NCI-H526 treated with DMSO at 0.1 percent for 48 hours (cell line): ENCODE data around the gene CACNA1C.
"Not testable (repeated sequence)": the region's sequence is repeated elsewhere in the genome, so short reads cannot be mapped to it uniquely, and the experiment has no call there.

Experiments used
- DNase-seq: peaks from one replicate; lab custom pipeline; 2025; lab: John Stamatoyannopoulos, UW

The CACNA1C gene

GRCh38 chr12:2690348-2691005, 637.7 kb downstream of the CACNA1C start:
- DNase-seq, result no peak

GRCh38 chr12:2691006-2691344, 638.2 kb downstream of the CACNA1C start:
- peak; percentile 63 for DNase-seq

- DNase-seq, result peak; percentile 63
These were observed 638.7 kb downstream of the CACNA1C start for GRCh38 chr12:2691345-2692071.

- DNase-seq, result peak; percentile 50
These were observed 639.3 kb downstream of the CACNA1C start for GRCh38 chr12:2692080-2692479.

GRCh38 chr12:2693244-2693860, 640.6 kb downstream of the CACNA1C start:
- no peak for DNase-seq

GRCh38 chr12:2693980-2694610, 641.3 kb downstream of the CACNA1C start:
- no peak for DNase-seq

GRCh38 chr12:2696136-2696535, 643.3 kb downstream of the CACNA1C start:
- DNase-seq, result no peak

GRCh38 chr12:2697057-2697800, 644.4 kb downstream of the CACNA1C start:
- DNase-seq, result no peak

- DNase-seq, result no peak
These were observed 645.8 kb downstream of the CACNA1C start for GRCh38 chr12:2698566-2698965.

- no peak for DNase-seq
These were observed 657.9 kb downstream of the CACNA1C start for GRCh38 chr12:2710701-2711100.

GRCh38 chr12:2719392-2719791, 666.6 kb downstream of the CACNA1C start:
- no peak for DNase-seq

GRCh38 chr12:2722806-2723205, 670.0 kb downstream of the CACNA1C start:
- no peak for DNase-seq

- no peak for DNase-seq
These were observed 679.5 kb downstream of the CACNA1C start for GRCh38 chr12:2732290-2732689.

- no peak for DNase-seq
These were observed 680.9 kb downstream of the CACNA1C start for GRCh38 chr12:2733493-2734355.

- no peak for DNase-seq
These were observed 682.6 kb downstream of the CACNA1C start for GRCh38 chr12:2735432-2735831.

GRCh38 chr12:2737656-2738241, 685.0 kb downstream of the CACNA1C start:
- no peak for DNase-seq

GRCh38 chr12:2739069-2739468, 686.3 kb downstream of the CACNA1C start:
- DNase-seq, result no peak

GRCh38 chr12:2739832-2740641, 687.2 kb downstream of the CACNA1C start:
- DNase-seq, result no peak

GRCh38 chr12:2742037-2742436, 689.2 kb downstream of the CACNA1C start:
- not testable (repeated sequence) for DNase-seq

GRCh38 chr12:2743478-2743877, 690.7 kb downstream of the CACNA1C start:
- no peak for DNase-seq
